Measurements from ENCODE around the gene KIF1A.
"Not testable (repeated sequence)": the region's sequence is repeated elsewhere in the genome, so short reads cannot be mapped to it uniquely, and the experiment has no call there.

KIF1A gene

DNA sequence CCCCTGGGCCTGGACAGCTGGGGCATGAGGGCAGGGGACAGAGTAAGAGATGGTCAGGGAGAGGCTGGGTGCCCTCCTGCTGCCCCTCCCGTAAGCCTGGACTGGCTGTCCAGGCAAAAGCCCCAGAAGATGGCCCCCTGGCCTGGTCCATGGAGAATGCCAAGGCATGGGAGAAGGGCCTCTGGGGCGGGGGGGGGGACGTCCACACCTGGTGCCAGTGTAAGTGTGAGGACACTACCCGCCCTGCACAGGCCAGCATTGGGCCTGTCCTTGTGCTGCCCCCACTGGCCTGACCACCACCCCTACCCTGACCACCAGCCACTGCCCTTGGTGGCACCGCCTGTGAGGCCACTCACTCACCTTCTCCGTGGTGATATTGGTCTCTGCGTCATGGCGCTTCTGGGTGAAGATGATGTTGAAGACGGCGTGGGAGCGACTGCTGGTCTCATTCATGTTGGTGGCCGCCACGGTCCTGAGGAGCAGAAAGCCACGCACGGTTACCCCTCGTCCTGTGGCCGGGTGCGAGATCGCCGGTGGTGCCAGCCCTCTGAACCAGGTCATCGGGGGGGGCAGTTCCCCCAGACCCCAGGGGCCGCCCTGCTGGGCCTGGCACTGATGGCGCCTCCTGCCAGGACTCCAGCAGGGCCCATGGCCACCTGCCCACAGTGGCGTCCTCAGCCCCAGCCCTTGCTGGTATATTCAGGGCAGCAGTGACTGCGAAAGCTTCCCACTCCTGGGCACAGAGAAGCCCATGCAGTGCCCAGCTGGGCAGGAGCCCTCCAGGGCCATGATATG is 35.2 kb downstream of the KIF1A start:
- DNase-seq = no peak

DNA sequence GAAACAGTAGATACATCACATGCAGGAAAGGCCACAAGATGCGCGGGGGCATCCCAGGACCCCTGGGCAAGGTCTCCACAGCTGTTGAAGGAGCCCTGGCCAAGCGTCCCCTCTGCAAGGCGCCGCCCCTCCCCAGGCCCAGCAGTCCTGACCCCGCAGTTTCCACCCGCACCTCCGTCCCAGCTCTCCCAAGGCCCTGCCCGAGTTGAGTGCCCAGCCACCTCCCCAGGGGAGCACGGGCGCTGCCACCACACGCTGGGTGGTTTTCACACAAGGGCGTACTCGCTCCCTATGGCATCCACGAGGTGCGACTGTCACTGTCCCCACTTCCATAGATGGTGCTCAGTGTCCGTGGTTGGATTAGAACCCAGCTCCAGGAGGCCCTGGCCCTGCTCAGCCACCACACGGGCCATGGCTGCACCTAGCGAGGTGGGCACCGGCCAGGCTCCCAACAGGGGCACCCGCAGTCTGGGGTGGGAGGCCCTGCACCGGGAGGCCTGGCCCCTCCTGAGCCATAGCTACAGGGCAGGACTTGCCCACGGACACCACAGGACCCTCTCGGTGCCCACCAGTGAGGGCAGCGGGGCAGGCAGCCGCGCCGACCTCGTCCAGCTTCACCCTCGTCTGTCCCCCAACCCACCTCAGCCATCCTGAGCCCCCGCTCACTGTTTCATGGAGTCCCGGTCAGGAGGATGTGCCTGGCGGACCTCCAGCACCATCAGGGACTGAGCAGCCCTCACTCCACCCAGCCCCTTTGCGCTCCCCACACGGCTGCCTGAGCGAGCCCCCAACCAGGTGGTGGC is 36.0 kb downstream of the KIF1A start:
- no peak for DNase-seq

DNA sequence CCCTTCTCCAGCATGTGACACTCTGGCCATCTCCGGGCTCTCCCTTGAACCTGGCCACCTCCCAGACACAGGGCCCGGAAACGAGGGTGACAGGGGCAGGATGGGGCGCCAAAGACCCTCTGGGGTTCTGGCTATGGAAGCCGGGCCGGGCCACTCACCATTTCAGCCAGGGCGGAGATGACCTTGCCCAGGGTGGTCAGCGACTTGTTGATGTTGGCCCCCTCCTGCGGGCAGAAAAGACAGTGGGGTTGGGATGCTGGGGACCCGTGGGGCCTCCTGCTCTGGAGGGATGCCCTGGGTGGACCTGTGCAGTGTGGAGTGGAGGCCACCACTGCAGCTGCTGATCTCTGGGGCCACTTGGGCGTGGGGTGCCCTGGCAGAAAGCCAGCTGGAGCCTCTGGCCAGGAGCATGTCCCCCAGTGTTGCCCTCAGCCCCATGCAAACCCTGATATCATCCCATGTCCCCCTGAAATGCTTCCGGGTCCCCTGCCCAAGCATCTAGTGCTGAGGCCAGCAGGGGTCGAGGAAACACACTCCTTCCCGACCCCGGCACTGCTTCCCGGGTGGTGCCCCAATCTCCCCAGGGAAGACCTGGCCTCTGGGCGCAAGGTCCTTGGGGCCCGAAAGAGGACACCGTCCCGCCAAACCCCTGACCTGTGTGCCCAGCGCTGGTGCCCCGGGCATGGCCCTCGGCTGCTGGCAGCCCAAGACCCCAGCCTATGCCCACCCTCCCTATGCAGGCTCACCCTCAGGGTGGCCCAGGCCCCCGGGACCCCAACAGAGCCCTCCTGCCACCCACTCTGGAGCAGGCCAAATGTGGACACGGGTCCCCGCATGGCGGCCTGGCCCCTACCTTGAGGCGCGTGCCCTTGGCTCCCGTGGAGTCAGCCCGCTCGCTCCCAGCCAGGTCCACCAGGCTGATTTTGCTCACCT is 36.9 kb downstream of the KIF1A start:
- DNase-seq = no peak

GRCh38 chr2:240782221-240782885 is 37.7 kb downstream of the KIF1A start:
- no peak for DNase-seq

GRCh38 chr2:240781471-240782220 is 38.4 kb downstream of the KIF1A start:
- no peak for DNase-seq

DNA sequence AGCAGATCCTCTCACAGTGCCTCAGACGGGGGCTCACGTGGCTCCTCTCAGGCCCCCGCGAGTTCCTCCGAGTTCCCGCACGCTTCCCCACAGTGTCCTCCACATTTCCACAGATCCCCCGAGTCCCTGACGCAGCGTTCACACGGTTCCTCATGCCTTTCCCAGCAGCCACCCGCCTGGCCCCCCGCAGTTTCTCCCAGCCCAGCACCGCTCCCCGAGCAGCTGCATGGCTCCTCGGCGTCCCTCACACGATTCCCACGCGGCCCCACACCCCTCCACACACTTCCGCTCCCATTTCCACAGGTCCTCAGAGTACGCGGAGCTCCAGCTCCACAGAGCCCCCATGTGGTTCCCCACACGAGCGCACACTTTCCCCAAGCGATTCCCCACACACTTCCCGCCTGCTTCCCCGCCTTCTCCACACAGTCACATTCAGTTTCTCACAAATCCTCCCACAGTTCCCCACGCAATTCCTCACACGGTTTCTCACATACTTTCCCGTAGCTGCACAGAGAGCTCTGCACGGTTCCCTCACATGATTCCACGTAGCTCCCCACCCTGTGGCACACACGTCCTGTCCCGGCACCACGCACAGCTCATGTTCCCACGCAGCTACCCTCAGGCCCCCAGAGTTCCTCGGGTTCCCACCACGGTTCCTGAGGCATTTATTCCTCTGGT is 39.9 kb downstream of the KIF1A start:
- no peak for DNase-seq

- not testable (repeated sequence) for DNase-seq
These were observed 40.7 kb downstream of the KIF1A start for GRCh38 chr2:240779250-240779832.

DNA sequence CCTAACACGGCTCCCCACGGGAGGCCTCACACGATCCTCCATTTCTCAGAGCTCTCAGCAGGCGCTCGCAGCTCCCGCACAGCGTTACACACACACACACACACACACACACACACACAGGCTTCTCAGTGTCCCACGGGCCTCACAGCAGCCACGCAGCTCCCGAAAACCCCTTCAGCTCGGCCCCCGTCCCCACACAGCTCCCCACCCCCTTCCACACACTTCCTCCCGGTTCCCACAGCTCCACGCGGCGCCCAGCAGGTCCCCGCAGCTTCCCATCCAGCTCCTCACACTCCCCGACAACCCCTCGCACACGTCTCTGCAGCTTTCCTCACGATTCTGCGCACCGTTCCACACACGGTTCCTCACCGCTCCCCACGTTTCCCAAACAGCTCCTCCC is 41.6 kb downstream of the KIF1A start:
- DNase-seq = no peak

- DNase-seq = no peak
These were observed 42.4 kb downstream of the KIF1A start for GRCh38 chr2:240777456-240778212.

- no peak for DNase-seq
These were observed 44.1 kb downstream of the KIF1A start for GRCh38 chr2:240775905-240776304.

GRCh38 chr2:240774856-240775255 is 45.2 kb downstream of the KIF1A start:
- no peak for DNase-seq

- no peak for DNase-seq
These were observed 50.9 kb downstream of the KIF1A start for GRCh38 chr2:240769096-240769495.

- no peak for DNase-seq
These were observed 51.8 kb downstream of the KIF1A start for GRCh38 chr2:240768216-240768615.

DNA sequence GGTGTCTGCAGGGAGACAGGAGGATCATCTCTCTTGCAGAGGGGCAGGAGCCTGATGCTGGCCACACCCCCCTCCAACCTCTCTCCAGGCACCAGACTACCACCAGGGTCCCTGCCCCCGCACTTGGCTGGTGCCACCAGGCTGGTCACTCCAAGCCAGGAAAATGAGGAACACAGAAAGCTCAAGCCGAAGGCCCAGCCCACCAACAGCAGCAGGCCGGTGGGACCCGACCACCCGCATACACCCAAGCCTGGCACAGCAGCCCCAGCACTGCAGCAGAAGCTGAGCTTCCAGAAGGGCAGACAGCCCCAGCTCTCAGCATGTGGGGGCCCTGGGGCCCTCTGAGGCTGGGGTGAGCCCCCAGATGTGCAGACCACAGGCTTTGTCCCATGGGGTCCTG is 52.7 kb downstream of the KIF1A start:
- no peak for DNase-seq

GRCh38 chr2:240766072-240766471 is 53.9 kb downstream of the KIF1A start:
- DNase-seq = no peak

DNA sequence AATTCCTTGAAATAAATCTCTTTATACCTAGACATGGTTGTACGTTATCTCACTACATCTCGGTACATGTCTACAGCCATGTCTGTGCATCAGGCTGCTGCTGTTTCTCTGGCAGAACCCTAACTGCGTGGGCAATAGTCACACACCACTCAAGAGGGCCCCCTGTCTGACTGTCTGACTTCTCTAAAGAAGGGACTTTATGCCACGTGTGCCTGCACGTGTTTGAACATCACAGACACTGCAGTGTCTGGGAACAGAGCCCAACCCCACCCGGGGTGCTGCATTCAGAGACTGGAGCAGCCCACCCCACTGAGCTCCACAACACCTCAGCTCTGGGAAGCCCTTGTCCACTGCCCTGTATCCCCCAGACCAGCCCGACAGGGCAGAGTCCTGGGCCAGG is 55.0 kb downstream of the KIF1A start:
- DNase-seq = no peak

DNA sequence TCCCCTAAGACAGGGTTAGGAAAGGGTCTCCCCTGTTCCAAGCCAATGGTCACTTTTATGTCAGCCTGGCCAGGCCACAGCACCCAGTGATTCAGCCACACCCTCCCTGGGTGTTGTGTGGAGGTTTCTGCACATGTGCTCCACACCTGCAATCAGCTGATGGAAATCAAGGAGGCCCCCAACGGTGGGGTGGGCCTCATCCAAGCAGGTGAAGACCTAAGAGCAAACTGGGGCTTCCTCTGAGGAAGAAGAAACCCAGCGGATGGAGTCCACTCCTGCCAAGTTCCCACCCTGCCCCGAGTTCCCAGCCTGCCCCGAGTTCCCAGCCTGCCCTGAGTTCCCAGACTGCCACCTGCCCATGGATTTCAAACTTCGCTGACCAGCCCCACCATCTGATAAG is 55.4 kb downstream of the KIF1A start:
- no peak for DNase-seq

DNA sequence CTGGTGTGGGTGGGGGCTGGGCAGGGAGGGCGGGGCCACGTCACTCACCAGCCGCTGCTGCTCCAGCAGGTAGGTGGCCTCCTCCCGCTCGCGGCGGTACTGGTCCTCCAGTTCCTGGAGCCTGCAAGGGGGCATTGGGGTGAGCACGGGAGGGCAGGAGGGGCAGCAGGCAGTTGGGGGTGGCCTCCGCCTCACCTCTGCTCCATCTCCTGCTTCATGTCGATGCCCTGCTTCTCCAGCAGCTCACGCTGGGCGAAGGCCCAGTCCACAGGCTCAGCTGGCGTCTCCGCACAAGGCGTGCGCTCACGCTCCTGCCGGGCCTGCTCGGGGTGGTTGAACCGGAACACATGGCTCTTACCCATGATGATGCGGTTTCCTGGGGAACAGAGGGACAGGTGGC is 57.0 kb downstream of the KIF1A start:
- DNase-seq = no peak

GRCh38 chr2:240762249-240762648 is 57.8 kb downstream of the KIF1A start:
- no peak for DNase-seq
